Liver (tissue), 9 donors: Measurements from ENCODE around the gene ZIC2. TPM values are rescaled to one million over a fixed set of nuclear protein-coding genes. Genes with fewer than 3 reads are reported as not detected.

ENCODE experiments used
- DNase-seq: peaks from one replicate; pipeline ENCODE4 v3.0.0-alpha.2; 2017; ENCODE audit warnings: low spot score
- H3K27ac ChIP-seq, 2 donors: one replicate each; pipeline ENCODE4 v1.7.0; 2013; ENCODE audit warnings: inconsistent platforms in 2 of 2, low read length in 2 of 2, control low read depth in 1 of 2, low read depth in 1 of 2, mild to moderate bottlenecking in 1 of 2
- H3K27me3 ChIP-seq, 4 donors: one replicate each; pipeline versions ENCODE4 v1.6.1 to v1.7.0; 2013; ENCODE audit warnings: low read length in 3 of 4, inconsistent platforms in 1 of 4, mild to moderate bottlenecking in 1 of 4, moderate library complexity in 1 of 4; ENCODE audit not compliant: control insufficient read depth in 4 of 4, insufficient read depth in 4 of 4
- H3K36me3 ChIP-seq, 4 donors: one replicate each; pipeline versions ENCODE4 v1.6.1 to v1.7.0; 2013; ENCODE audit warnings: low read length in 3 of 4, mild to moderate bottlenecking in 3 of 4, low read depth in 1 of 4, moderate library complexity in 1 of 4; ENCODE audit not compliant: control insufficient read depth in 4 of 4, insufficient read depth in 3 of 4
- H3K4me1 ChIP-seq, 4 donors: one replicate each; pipeline versions ENCODE4 v1.6.1 to v1.7.0; 2013; ENCODE audit warnings: low read length in 3 of 4, mild to moderate bottlenecking in 3 of 4, moderate library complexity in 1 of 4; ENCODE audit not compliant: control insufficient read depth in 4 of 4, insufficient read depth in 4 of 4
- H3K4me3 ChIP-seq, 3 donors: one replicate each; pipeline versions ENCODE4 v1.6.1 to v1.7.0; 2013; ENCODE audit warnings: low read length in 3 of 3, control low read depth in 1 of 3, low read depth in 1 of 3, mild to moderate bottlenecking in 1 of 3
- H3K9ac ChIP-seq, 2 donors: one replicate each; pipeline ENCODE4 v1.7.0; 2013; ENCODE audit warnings: low read length in 2 of 2, mild to moderate bottlenecking in 2 of 2, moderate library complexity in 2 of 2, control low read depth in 1 of 2, low read depth in 1 of 2
- H3K9me3 ChIP-seq, 4 donors: one replicate each; pipeline versions ENCODE4 v1.6.1 to v1.7.0; 2013; ENCODE audit warnings: low read length in 3 of 4; ENCODE audit not compliant: control insufficient read depth in 4 of 4
- ATF3 ChIP-seq: IDR thresholded peaks from 2 replicates; pipeline ENCODE4 v1.6.1; 2016; ENCODE audit warnings: antibody characterized with exemption
- EGR1 ChIP-seq, 2 donors: IDR thresholded peaks; 2 replicates each; pipeline ENCODE4 v1.6.1; 2016 to 2018; ENCODE audit warnings: antibody characterized with exemption in 2 of 2, low read depth in 2 of 2
- FOXA2 ChIP-seq: IDR thresholded peaks from 2 replicates; pipeline ENCODE4 v1.6.1; 2016; ENCODE audit warnings: antibody characterized with exemption
- GABPA ChIP-seq, 2 donors: IDR thresholded peaks in 1 of 2; conservative IDR thresholded peaks in 1 of 2; 2 replicates each; pipeline ENCODE4 v1.6.1; 2016; ENCODE audit warnings: antibody characterized with exemption in 2 of 2, mild to moderate bottlenecking in 1 of 2, moderate library complexity in 1 of 2
- HNF4G ChIP-seq: IDR thresholded peaks from 2 replicates; pipeline ENCODE4 v1.6.1; 2016; ENCODE audit warnings: antibody characterized with exemption
- MAX ChIP-seq: IDR thresholded peaks from 2 replicates; pipeline ENCODE4 v1.6.1; 2016; ENCODE audit warnings: antibody characterized with exemption
- NR2F2 ChIP-seq: IDR thresholded peaks from 2 replicates; pipeline ENCODE4 v1.6.1; 2016; ENCODE audit warnings: antibody characterized with exemption
- RAD21 ChIP-seq, 2 donors: IDR thresholded peaks; 2 replicates each; pipeline ENCODE4 v1.6.1; 2016; ENCODE audit warnings: antibody characterized with exemption in 2 of 2, mild to moderate bottlenecking in 2 of 2
- REST ChIP-seq: IDR thresholded peaks from 2 replicates; pipeline ENCODE4 v1.6.1; 2016; ENCODE audit warnings: antibody characterized with exemption, mild to moderate bottlenecking
- RXRA ChIP-seq, 2 donors: IDR thresholded peaks; 2 replicates each; pipeline ENCODE4 v1.6.1; 2017 to 2018; ENCODE audit warnings: antibody characterized with exemption in 2 of 2, mild to moderate bottlenecking in 1 of 2
- SP1 ChIP-seq: IDR thresholded peaks from 2 replicates; pipeline ENCODE4 v1.6.1; 2018; ENCODE audit warnings: antibody characterized with exemption, mild to moderate bottlenecking
- TAF1 ChIP-seq: conservative IDR thresholded peaks from 2 replicates; pipeline ENCODE4 v1.6.1; 2016; ENCODE audit warnings: antibody characterized with exemption, mild to moderate bottlenecking
- YY1 ChIP-seq: IDR thresholded peaks from 2 replicates; pipeline ENCODE4 v1.6.1; 2016; ENCODE audit warnings: antibody characterized with exemption, mild to moderate bottlenecking
- WGBS: extraction: QIAGEN DNeasy Blood & Tissue Kit; methylation state at CpG from one replicate; pipeline ENCODE4 v1.1.7; 2013; 5-methylcytosine and 5-hydroxymethylcytosine counted together
- polyA plus RNA-seq, 2 donors: library from polyadenylated mRNA; stranded (reverse) in 1 of 2; unstranded in 1 of 2; fragments of 200-250 nt in 1 of 2; fragments of >200 nt in 1 of 2; fragmentation: Nextera tagmentation in 1 of 2; extraction: Ambion mirVana in 1 of 2; gene quantifications; one replicate each; pipeline versions ENCODE4 v1.2.1 to v1.2.3, GENCODE V29; 2013 to 2015
- total RNA-seq, 2 donors: library from RNA; depleted of rRNA; stranded (reverse); fragments of >200 nt; gene quantifications; one replicate each; pipeline ENCODE4 v1.2.3, GENCODE V29; 2014
- TF ChIP-seq, protein P1 (sequence below): fragments of 150-350 bp; IDR thresholded peaks from 2 replicates; pipeline ENCODE4 v1.5.1; 2017; ENCODE audit warnings: improper control_type of control experiment, low read depth, low read length; ENCODE audit not compliant: missing input control
- donor health status: healthy.
- donor health status: healthy.
- donor health status: healthy.
- donor health status: healthy.
- donor health status: healthy.

Gene ZIC2
- total and polyA plus RNA-seq, 4 donors = not detected

GRCh38 chr13:99948411-99948810 is 33.2 kb upstream of the ZIC2 start:
- Histone ChIP-seq H3K4me3 (no peak overlapping the region), H3K27me3 (no peaks in the 10 kb centered on the region), H3K27ac (no peak overlapping the region), H3K36me3 (no peaks in the 10 kb centered on the region), H3K9ac (no peak overlapping the region), H3K9me3 (no peaks in the 10 kb centered on the region), H3K4me1 (no peaks in the 10 kb centered on the region)
- WGBS = 82% methylated on average over 4 of the region's 4 CpGs
- TF ChIP-seq RXRA (IDR thresholded peaks at IDR 0.05) (no peak), GABPA (IDR thresholded peaks at IDR 0.05 in 1 of 2, conservative IDR thresholded peaks at IDR 0.05 in 1 of 2) (no peak), NR2F2 (no peak), HNF4G (no peak), ATF3 (no peak), TAF1 (no peak), REST (no peak), YY1 (no peak), SP1 (no peak), FOXA2 (no peak), RAD21 (IDR thresholded peaks at IDR 0.05) (no peak)
- TF ChIP-seq, protein P1, sequence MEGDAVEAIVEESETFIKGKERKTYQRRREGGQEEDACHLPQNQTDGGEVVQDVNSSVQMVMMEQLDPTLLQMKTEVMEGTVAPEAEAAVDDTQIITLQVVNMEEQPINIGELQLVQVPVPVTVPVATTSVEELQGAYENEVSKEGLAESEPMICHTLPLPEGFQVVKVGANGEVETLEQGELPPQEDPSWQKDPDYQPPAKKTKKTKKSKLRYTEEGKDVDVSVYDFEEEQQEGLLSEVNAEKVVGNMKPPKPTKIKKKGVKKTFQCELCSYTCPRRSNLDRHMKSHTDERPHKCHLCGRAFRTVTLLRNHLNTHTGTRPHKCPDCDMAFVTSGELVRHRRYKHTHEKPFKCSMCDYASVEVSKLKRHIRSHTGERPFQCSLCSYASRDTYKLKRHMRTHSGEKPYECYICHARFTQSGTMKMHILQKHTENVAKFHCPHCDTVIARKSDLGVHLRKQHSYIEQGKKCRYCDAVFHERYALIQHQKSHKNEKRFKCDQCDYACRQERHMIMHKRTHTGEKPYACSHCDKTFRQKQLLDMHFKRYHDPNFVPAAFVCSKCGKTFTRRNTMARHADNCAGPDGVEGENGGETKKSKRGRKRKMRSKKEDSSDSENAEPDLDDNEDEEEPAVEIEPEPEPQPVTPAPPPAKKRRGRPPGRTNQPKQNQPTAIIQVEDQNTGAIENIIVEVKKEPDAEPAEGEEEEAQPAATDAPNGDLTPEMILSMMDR = no peak
- no peak for DNase-seq

DNA sequence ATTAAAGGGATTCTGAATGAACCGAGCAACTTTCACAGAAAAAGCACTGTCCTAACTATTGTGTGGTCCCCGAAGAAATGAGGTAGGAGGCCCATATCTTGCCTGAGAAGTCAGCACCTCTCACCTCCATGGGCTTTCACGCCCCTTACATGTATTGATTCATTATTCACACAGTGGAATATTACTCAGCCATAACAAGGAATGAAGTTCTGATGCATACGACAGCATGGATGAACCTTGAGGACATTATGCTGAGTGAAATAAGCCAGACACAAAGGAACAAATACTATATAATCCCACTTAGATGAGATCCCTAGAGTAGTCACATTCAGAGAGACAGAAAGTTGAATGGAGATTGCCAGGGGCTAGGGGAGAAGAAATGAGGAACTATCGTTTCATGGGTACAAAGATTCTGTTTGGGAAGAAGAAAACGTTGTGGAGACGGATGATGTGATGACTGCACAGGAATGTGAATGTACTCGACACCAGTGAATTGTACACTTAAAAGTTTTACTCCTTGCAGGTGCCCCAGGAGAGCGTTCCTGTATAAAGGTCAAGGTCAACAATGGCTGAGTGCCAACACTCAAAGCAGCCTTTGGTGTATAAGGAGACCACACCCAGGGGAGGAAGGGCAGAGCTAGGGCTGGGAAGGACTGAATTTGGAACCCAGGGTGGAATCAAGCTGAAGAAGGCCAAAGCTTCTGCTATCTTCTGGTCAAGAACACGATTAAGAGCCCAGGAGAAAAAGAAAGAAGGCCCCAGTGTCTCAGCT is 32.5 kb upstream of the ZIC2 start:
- TF ChIP-seq, protein P1 = no peak
- TF ChIP-seq NR2F2 = no peak
- no peak for TF ChIP-seq REST
- no peak for TF ChIP-seq TAF1
- no peak for TF ChIP-seq YY1
- no peak for TF ChIP-seq MAX
- TF ChIP-seq EGR1 (IDR thresholded peaks at IDR 0.05; ENCODE audit: low read depth in 2 of 2) = no peak
- TF ChIP-seq RXRA (IDR thresholded peaks at IDR 0.05) = no peak
- WGBS = 86% methylated on average over 10 of the region's 10 CpGs
- Histone ChIP-seq H3K36me3 (no peaks in the 10 kb centered on the region), H3K27me3 (no peaks in the 10 kb centered on the region), H3K27ac (no peak overlapping the region), H3K4me1 (no peaks in the 10 kb centered on the region), H3K4me3 (no peak overlapping the region), H3K9ac (no peak overlapping the region), H3K9me3 (no peaks in the 10 kb centered on the region)
- no peak for DNase-seq
